Measurements from ENCODE around the gene CX3CL1.

DNA sequence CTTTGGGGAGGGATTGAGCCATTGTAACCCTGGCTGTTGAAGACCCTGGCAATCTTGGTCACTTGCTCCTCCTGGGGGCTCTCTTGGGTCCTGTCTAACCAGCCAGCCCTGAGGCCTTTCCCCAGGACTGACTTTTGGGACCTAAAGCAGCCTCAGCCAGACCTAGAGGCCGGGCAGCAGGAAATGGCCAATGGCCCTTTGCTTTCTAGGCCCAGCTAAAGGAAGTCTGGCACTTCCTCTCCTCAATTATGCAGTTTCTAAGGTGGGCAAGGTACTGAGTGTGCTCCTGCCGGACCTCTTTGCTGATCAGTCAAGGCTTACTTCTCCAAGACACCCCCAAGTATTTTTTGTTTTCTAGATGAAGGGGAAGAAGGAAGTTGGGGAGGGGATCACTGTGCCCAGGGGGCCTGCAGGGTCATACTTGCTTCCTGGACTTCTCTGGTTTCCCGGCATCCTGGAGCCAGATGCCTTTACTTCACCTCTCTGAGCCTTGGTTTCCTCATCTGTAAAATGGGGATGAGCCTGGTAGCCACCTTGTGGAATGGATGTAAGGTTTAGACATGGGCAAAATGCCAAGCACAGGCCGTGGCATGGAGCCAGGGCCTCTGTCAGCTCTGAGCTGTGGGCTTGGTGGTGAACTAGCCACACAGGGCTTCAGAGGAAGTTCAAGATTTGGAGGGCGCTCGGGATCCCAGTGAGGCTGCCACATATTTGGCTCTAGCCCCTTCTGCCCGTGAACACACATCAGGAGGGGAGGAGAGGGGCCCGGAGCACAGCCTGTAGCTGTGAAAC lies 8.6 kb downstream of the CX3CL1 start:
- no peak for TF ChIP-seq EZH2 (IDR thresholded peaks at IDR 0.05; ENCODE audit: borderline replicate concordance, low read depth, low read length, severe bottlenecking)
- no peak for TF ChIP-seq CTCF (IDR thresholded peaks at IDR 0.05; ENCODE audit: extremely low read depth in 1 of 2, insufficient read depth in 1 of 2, low read depth in 1 of 2, low read length in 2 of 2)
- TF ChIP-seq POLR2A (IDR thresholded peaks at IDR 0.05; ENCODE audit: low read depth, low read length), result no peak
- no peak for TF ChIP-seq JUN (IDR thresholded peaks at IDR 0.05; ENCODE audit: borderline replicate concordance, insufficient read depth, insufficient read length, low read depth)
- TF ChIP-seq POLR2AphosphoS5 (IDR thresholded peaks at IDR 0.05; ENCODE audit: insufficient read depth, low read depth, low read length), result no peak
- no peak for TF ChIP-seq MAX (IDR thresholded peaks at IDR 0.05; ENCODE audit: insufficient read depth, insufficient read length)
- TF ChIP-seq MYC (IDR thresholded peaks at IDR 0.05; ENCODE audit: low read depth, low read length), result no peak
- TF ChIP-seq FOS (IDR thresholded peaks at IDR 0.05; ENCODE audit: borderline replicate concordance, insufficient read depth, low read length), result no peak

Data from endothelial cell of umbilical vein (primary cell).